ENCODE data around the gene MSL3B.

Gene MSL3B

DNA sequence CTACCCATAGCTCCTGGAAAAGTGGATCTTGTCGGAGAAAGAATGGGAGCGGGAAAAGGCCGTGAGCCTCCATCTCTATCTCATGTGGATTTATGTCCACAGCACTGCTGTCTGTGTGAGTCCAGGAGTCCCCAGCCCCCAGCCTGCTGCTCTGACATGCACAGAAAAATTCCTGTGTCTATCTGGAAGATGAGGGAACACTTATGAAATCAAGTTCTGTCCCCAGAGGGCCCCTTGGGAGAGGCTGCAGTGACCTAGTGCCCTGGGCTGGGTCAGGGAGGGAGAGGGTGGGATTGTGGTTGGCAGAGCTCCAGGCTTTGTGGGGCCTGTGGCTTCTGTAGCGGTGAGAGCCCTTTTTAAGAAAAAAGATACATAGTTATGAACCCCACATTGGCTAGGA lies 51.4 kb downstream of the MSL3B start:
- H3K9ac ChIP-seq (ENCODE audit: low read depth in 1 of 2, low read length in 2 of 2) = no peak overlapping the region
- no peaks in the 10 kb centered on the region for H3K9me3 ChIP-seq (ENCODE audit: control insufficient read depth in 4 of 4, low read length in 3 of 4)
- no peaks in the 10 kb centered on the region for H3K27me3 ChIP-seq (ENCODE audit: control insufficient read depth in 4 of 4, insufficient read depth in 4 of 4, low read length in 3 of 4)
- DNase-seq (ENCODE audit: low spot score) = no peak
- peaks cover 2 to 15% (median 7%) of the 10 kb centered on the region in 4 donors for H3K4me1 ChIP-seq (ENCODE audit: control insufficient read depth in 4 of 4, insufficient read depth in 4 of 4, low read length in 3 of 4)
- H3K36me3 ChIP-seq (ENCODE audit: control insufficient read depth in 4 of 4, insufficient read depth in 3 of 4, low read depth in 1 of 4, low read length in 3 of 4) = no peaks in the 10 kb centered on the region
- TF ChIP-seq YY1 (IDR thresholded peaks at IDR 0.05) (no peak), NR2F2 (IDR thresholded peaks at IDR 0.05) (no peak), HNF4A (conservative IDR thresholded peaks at IDR 0.05) (no peak), GABPA (IDR thresholded peaks at IDR 0.05 in 1 of 2, conservative IDR thresholded peaks at IDR 0.05 in 1 of 2) (no peak), HNF4G (IDR thresholded peaks at IDR 0.05) (no peak), SP1 (IDR thresholded peaks at IDR 0.05) (no peak), REST (IDR thresholded peaks at IDR 0.05) (no peak), EGR1 (IDR thresholded peaks at IDR 0.05; ENCODE audit: low read depth in 2 of 2) (no peak), RAD21 (IDR thresholded peaks at IDR 0.05) (no peak), FOXA2 (IDR thresholded peaks at IDR 0.05) (no peak)
- TF ChIP-seq, protein P1, sequence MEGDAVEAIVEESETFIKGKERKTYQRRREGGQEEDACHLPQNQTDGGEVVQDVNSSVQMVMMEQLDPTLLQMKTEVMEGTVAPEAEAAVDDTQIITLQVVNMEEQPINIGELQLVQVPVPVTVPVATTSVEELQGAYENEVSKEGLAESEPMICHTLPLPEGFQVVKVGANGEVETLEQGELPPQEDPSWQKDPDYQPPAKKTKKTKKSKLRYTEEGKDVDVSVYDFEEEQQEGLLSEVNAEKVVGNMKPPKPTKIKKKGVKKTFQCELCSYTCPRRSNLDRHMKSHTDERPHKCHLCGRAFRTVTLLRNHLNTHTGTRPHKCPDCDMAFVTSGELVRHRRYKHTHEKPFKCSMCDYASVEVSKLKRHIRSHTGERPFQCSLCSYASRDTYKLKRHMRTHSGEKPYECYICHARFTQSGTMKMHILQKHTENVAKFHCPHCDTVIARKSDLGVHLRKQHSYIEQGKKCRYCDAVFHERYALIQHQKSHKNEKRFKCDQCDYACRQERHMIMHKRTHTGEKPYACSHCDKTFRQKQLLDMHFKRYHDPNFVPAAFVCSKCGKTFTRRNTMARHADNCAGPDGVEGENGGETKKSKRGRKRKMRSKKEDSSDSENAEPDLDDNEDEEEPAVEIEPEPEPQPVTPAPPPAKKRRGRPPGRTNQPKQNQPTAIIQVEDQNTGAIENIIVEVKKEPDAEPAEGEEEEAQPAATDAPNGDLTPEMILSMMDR (IDR thresholded peaks at IDR 0.05; ENCODE audit: low read depth, low read length, missing input control) = no peak
- 94% methylated on average over 4 of the region's 4 CpGs for WGBS
- H3K4me3 ChIP-seq (ENCODE audit: low read depth in 1 of 3, low read length in 3 of 3) = no peak overlapping the region
- H3K27ac ChIP-seq (ENCODE audit: low read depth in 1 of 2, low read length in 2 of 2) = no peak overlapping the region

DNA sequence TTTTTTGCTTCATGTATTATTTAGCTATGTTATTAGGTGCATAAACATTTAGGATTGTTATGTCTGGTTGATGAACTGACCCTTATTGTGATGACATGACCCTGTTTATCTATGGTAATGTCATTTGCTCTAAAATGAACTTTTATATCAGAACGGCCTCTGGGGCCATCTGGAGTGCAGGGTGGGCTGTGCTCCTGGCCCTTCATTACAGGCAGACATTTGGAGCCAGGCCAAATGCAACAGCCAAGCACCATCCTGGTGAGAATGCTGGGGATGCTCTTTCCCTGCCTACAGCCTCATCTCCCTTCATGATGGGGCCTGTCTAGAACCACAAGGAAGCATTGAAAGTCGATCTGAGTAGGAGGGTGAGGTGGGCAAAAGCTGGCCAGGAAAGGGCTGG lies 51.9 kb downstream of the MSL3B start:
- DNase-seq (ENCODE audit: low spot score) = no peak
- WGBS = 78% methylated on average over 2 of the region's 2 CpGs

More for the DNA sequence above, 51.9 kb downstream of the MSL3B start:
- TF ChIP-seq JUND (IDR thresholded peaks at IDR 0.05) (no peak), SP1 (IDR thresholded peaks at IDR 0.05) (no peak), HNF4A (conservative IDR thresholded peaks at IDR 0.05) (no peak), EGR1 (IDR thresholded peaks at IDR 0.05; ENCODE audit: low read depth in 2 of 2) (no peak), FOXA2 (IDR thresholded peaks at IDR 0.05) (no peak), ATF3 (IDR thresholded peaks at IDR 0.05) (no peak), RXRA (IDR thresholded peaks at IDR 0.05) (no peak), HNF4G (IDR thresholded peaks at IDR 0.05) (no peak), REST (IDR thresholded peaks at IDR 0.05) (no peak)
- TF ChIP-seq, protein P2, sequence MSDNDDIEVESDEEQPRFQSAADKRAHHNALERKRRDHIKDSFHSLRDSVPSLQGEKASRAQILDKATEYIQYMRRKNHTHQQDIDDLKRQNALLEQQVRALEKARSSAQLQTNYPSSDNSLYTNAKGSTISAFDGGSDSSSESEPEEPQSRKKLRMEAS (IDR thresholded peaks at IDR 0.05) = no peak
- TF ChIP-seq, protein P1 (IDR thresholded peaks at IDR 0.05; ENCODE audit: low read depth, low read length, missing input control) = no peak
- Histone ChIP-seq H3K4me1 (ENCODE audit: control insufficient read depth in 4 of 4, insufficient read depth in 4 of 4, low read length in 3 of 4) (peaks cover 0 to 11% (median 4%) of the 10 kb centered on the region in 4 donors), H3K36me3 (ENCODE audit: control insufficient read depth in 4 of 4, insufficient read depth in 3 of 4, low read depth in 1 of 4, low read length in 3 of 4) (no peaks in the 10 kb centered on the region), H3K4me3 (ENCODE audit: low read depth in 1 of 3, low read length in 3 of 3) (no peak overlapping the region), H3K27me3 (ENCODE audit: control insufficient read depth in 4 of 4, insufficient read depth in 4 of 4, low read length in 3 of 4) (no peaks in the 10 kb centered on the region), H3K9me3 (ENCODE audit: control insufficient read depth in 4 of 4, low read length in 3 of 4) (no peaks in the 10 kb centered on the region), H3K9ac (ENCODE audit: low read depth in 1 of 2, low read length in 2 of 2) (no peak overlapping the region), H3K27ac (ENCODE audit: low read depth in 1 of 2, low read length in 2 of 2) (no peak overlapping the region)
